Measurements from ENCODE around the gene TESK2.

TESK2 gene

DNA sequence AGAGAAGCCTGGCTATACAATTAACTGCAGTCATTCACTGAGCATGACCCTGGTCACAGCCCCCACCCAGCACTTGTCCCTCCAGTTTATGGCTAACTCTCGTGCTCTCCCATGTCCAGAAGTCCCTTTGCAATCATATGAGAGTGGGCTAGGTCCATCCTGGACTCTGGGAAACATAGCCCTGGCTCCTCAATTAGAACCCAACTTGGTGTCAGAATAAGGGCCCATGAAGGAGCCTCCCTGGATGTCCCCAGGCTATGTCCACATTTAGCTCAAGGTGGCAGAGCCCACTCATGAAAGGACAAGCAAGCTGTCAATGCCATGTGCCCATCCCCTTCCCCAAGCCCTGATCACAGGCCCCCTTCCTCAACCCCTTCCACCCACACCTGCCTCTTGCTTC, 191.7 kb downstream of the TESK2 start:
- no peak for DNase-seq

- DNase-seq: no peak
Measured at GRCh38 chr1:45297666-45298356, 193.2 kb downstream of the TESK2 start.
